HG03025 (cell line): ENCODE data around the gene GFOD1.
"Not testable (repeated sequence)": the region's sequence is repeated elsewhere in the genome, so short reads cannot be mapped to it uniquely, and the experiment has no call there.

Source experiments
- ATAC-seq: cut with Tn5 transposase; IDR thresholded peaks from one replicate; pipeline ENCODE4 v1.9.1; 2021; ENCODE audit warnings: mild to moderate bottlenecking, moderate library complexity; ENCODE audit not compliant: unreplicated experiment, low FRiP score

GFOD1 gene

GRCh38 chr6:13334953-13335352 is 152.4 kb downstream of the GFOD1 start:
- ATAC-seq = no peak

GRCh38 chr6:13332349-13332706 is 155.1 kb downstream of the GFOD1 start:
- no peak for ATAC-seq

DNA sequence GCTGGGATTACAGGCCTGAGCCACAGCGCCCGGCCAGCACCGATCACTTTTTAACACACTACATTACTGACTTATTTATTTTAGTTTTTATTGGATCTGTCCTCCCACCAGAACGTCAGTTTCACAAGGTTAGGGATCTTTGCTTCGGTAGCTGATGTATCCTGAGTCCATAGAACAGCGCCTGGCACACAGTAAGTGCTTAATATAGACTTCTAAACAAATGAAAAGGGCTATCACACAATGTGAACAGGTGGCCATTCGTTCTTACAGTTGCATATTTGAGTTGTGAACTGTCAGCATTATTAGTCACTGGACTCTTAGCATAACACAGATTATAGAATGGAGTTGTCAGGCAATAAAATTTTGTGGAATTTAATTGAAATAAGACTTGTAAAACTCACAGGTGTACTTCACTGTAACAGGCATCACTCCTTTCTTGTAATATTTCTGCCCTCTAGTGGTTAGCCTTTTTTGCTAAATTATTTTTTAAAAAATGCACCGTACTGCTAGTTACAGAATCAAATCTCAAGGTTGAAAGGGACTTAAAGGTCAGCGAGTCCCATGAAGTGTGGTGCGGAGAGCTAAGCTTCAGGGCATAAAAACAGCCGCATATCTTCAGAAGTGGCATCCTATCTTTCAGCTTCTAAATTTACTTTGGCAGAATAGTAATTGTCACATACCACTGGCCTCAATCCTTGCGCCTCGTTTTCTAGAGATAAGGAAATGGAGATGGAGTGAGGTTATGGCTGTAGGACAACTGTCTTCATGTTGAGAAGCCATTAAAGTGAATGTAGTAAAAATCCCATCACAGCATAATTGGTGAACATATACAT is 155.7 kb downstream of the GFOD1 start:
- ATAC-seq = no peak

GRCh38 chr6:13328875-13329183 is 158.6 kb downstream of the GFOD1 start:
- peak; percentile 2 for ATAC-seq

DNA sequence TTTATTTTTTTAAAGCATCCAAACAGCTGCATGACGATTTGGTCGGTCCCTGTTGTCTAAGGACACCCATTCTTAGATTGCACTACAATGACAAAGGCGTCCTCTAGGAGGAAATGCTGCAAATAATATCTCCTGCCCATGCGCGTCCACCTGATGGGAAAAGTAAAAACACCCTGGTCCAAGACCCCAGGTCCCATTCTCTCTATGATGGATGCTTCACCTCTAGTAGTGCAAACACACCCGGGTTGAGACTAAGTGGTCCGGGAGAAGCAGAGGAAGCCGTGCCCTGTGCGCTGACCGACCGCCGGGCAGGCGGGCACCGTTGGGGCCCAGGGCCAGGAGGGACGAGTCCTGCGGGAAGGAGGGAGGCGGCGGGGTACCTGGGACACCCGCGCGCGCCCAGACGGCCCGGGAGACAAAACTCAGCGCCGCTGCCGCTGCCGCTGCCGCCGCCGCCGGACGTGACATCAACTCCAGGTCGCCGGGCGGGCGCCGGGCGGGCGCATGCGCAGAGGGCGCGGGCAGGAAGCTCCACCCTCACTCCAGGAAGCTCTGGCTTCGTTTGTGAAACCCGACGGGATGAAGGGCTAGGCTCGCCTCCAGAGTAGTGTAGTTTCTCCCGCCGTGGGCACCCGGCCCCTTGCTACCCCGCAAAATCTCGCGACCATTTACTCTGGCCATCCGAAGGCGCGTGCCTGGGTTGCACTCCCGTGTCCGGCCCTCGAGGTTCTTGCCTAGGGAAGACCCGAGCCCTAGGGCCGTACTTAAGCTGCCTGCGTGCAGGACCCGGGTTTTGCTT is 159.1 kb downstream of the GFOD1 start, which contains the start of gene TBC1D7:
Gene TBC1D7 (minus strand): TSS at position 462 of the 799 bp plus-strand sequence. CDS start 1,639 bp downstream, outside the sequence.
- peak; percentile 79 for ATAC-seq

DNA sequence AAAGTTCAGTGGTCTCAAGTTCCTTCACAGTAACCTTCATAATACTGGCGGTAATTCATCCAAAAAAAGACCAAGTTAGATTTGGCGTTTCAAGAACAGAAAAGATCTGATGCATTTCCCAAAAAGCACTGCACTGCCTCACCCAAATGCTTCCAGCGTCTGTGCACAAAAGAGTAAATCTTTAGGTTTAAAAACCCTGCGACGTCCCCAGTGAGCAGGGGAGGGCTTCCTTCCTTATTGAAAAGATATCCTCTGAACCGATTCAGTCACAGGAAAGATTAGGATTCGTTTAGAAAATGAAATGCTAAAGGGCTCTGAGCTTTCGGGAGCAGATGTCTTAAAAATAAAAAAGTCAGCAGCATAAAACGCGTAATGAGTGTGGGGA is 159.7 kb downstream of the GFOD1 start:
- no peak for ATAC-seq

DNA sequence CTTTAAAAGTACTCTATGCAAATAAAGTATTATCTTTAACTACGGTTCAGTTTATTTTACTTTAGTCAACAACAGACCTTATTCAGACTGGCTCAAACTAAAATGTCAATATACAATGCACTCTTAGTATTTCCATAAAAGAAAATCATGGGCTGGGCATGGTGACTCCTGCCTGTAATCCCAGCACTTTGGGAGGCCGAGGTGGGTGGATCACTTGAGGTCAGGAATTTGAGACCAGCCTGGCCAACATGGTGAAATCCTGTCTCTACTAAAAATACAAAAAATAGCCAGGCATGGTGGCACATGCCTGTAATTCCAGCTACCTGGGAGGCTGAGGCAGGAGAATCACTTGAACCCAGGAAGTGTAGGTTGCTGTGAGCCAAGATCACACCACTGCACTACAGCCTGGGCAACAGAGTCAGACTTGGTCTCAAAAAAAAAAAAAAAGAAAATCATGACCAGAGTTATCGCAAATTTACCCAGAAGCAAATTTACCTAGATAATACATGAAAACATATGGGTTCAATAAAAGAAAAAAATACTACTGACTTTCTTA is 161.3 kb downstream of the GFOD1 start:
- not testable (repeated sequence) for ATAC-seq

- ATAC-seq = no peak
Observed at GRCh38 chr6:13319891-13320564, 167.4 kb downstream of the GFOD1 start.

- ATAC-seq = no peak
Observed at GRCh38 chr6:13318821-13319220, 168.6 kb downstream of the GFOD1 start.

DNA sequence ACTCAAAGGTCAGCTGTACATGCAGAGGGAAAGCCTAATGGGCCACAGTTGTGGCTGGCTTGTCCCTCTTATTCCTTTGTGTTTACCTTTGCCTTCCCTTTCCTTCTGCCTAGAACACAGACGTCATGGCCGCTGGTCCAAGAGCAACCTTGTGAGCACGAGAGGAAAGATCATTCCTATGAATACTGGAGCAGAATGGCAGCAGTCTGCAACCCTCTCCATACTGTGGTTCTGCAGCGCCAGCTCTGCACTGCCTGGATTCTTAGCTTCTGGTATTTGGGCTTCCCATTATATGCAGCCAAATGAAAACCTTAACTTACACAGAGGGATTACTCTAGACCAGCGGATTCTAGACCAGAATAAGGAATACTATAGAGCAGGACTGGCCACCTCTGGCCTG is 171.5 kb downstream of the GFOD1 start:
- ATAC-seq = no peak

GRCh38 chr6:13314806-13315205 is 172.6 kb downstream of the GFOD1 start:
- no peak for ATAC-seq

DNA sequence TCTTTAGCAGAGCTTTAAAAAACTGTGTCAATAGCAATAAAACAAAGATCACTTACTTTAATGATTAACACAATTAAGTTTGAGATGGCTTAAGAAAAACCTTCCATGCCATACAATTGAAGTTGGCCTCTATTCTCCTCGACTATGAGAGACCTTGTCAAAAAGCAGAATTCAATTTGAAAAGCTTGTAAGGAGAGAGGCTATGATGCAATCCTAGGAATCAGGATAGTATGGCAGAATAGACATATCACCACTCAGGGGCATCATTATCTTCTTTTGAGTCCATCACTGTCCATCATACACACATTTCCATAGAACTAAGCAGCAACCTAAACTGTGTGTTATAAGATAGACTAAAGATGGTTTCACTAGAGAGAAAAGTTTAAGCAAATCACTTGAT is 176.2 kb downstream of the GFOD1 start:
- ATAC-seq = no peak

GRCh38 chr6:13308332-13308731 is 179.1 kb downstream of the GFOD1 start:
- no peak for ATAC-seq
